ENCODE results near the gene FGF18. TPM values are rescaled to one million over a fixed set of nuclear protein-coding genes. Genes with fewer than 3 reads are reported as not detected.

FGF18 gene
- total and polyA plus RNA-seq, 2 donors (not counting 3 experiments of a cell fraction or from before 2014, with no cell fraction given): 0.04 to 0.27 TPM

DNA sequence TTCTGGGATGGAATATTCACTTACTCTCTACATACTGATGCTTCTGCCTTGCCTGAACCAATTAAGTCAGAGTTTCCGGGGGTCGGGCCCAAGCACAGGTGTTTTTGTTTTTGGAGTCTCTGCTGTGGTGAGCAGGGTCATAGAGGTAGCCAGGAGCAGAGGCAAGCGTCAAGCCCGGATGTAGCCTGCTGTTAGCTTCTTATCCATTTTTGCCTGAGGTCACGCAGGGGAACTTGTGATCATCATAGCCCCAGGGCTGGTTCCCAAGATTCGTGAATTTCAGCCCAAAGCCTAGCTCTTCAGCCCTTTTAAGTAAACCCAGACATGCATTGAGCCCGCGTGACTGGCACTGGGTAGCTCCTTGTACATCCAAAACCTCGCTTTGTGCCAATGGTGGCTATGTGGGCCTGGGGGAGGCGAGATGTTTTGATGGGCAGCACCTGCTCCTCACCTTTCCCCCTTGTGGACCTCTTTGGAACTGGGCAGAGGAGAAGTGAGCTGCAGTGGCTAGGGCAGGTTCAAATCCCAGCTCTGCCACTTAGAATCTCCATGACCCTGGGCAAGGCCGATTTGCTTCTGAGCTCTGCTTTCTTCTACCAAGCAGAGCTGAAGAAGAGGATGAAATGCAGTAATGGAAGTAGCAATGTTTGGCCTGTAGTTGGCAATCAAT lies 33.7 kb downstream of the FGF18 start:
- no peak overlapping the region for H3K27ac ChIP-seq (ENCODE audit: insufficient read depth, low read depth, low read length)
- BruUV-seq (replicated peaks): no TSS peak

DNA sequence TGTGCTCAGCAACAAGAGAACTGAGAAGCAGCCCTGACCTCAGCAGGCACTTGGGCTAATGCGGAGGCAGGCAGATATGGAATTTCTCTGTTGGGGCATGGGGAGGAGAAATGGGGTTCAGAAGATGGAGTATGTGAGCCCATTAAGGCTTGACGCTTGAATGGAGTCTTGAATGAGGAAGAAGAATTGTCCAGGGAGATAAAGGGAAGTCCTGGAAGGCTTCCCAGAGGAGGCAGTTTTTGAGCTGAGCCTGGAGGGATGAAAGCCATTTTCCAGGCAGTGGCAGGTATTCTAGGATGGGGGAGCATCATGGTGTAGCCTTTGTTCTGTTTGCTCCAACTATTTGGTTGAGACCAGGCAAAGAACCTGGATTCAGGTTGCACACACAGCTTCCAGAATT lies 34.5 kb downstream of the FGF18 start:
- intact Hi-C loops (cut with micrococcal nuclease): no loop called here

More for the DNA sequence above, 33.7 kb downstream of the FGF18 start:
- H3K9me1 ChIP-seq (replicated peaks; ENCODE audit: control insufficient read depth, extremely low read depth, insufficient read depth, low read length): no peaks in the 10 kb centered on the region
- H3K79me2 ChIP-seq (ENCODE audit: control insufficient read depth, insufficient read depth, low read length): no peaks in the 10 kb centered on the region
- FAIRE-seq (no peak), DNase-seq (ENCODE audit: low read depth, low spot score) (no peak)
- no peak overlapping the region for H3K4me3 ChIP-seq (replicated peaks in 1 of 3; ENCODE audit: insufficient read depth in 1 of 3, low read depth in 1 of 3, low read length in 3 of 3)
- dilution Hi-C loops (cut with MboI; ENCODE audit: extremely low pct_ligation_motif_present, low sequenced_read_pairs): no loop called here
- H3K9me3 ChIP-seq (replicated peaks; ENCODE audit: control insufficient read depth, insufficient read depth, low read length): no peaks in the 10 kb centered on the region
- H3K36me3 ChIP-seq (ENCODE audit: control insufficient read depth in 2 of 2, extremely low read depth in 1 of 2, insufficient read depth in 2 of 2, low read length in 2 of 2): no peaks in the 10 kb centered on the region
- H3K27me3 ChIP-seq (ENCODE audit: control insufficient read depth in 2 of 2, insufficient read depth in 2 of 2, low read length in 2 of 2): peaks cover 0 to 2% of the 10 kb centered on the region in 2 experiments
- no peak for TF ChIP-seq MYC (IDR thresholded peaks at IDR 0.05; ENCODE audit: low read depth, low read length)
- peaks cover 15% of the 10 kb centered on the region for H3K4me1 ChIP-seq (ENCODE audit: control insufficient read depth, extremely low read depth, insufficient read depth, low read length)
- CTCF ChIA-PET: interaction anchor here (0.6 to 1.8 kb wide), 7 partner anchors 10 to 143 kb away, joined by 3 to 7 read pairs (median 3); partner anchors contain the start of gene FGF18
- H4K20me1 ChIP-seq (replicated peaks; ENCODE audit: control insufficient read depth, extremely low read depth, insufficient read depth, low read length): no peaks in the 10 kb centered on the region
- no peak overlapping the region for H2AFZ ChIP-seq (ENCODE audit: low read depth, low read length)
- H3K4me2 ChIP-seq (ENCODE audit: insufficient read depth, low read length): no peak overlapping the region
- intact Hi-C loops (cut with micrococcal nuclease): no loop called here
- H3K9ac ChIP-seq (replicated peaks; ENCODE audit: extremely low read depth, insufficient read depth, low read length): no peak overlapping the region
- POLR2A ChIA-PET: no interaction called here

More for the DNA sequence above, 34.5 kb downstream of the FGF18 start:
- no peak for DNase-seq (ENCODE audit: low read depth, low spot score)
- H3K9me3 ChIP-seq (replicated peaks; ENCODE audit: control insufficient read depth, insufficient read depth, low read length): no peaks in the 10 kb centered on the region
- H3K9ac ChIP-seq (replicated peaks; ENCODE audit: extremely low read depth, insufficient read depth, low read length): no peak overlapping the region
- H3K27ac ChIP-seq (ENCODE audit: insufficient read depth, low read depth, low read length): no peak overlapping the region
- FAIRE-seq: no peak
- no peaks in the 10 kb centered on the region for H3K36me3 ChIP-seq (ENCODE audit: control insufficient read depth in 2 of 2, extremely low read depth in 1 of 2, insufficient read depth in 2 of 2, low read length in 2 of 2)
- POLR2A ChIA-PET: no interaction called here
- dilution Hi-C loops (cut with MboI; ENCODE audit: extremely low pct_ligation_motif_present, low sequenced_read_pairs): no loop called here
- no peaks in the 10 kb centered on the region for H3K79me2 ChIP-seq (ENCODE audit: control insufficient read depth, insufficient read depth, low read length)
- H3K9me1 ChIP-seq (replicated peaks; ENCODE audit: control insufficient read depth, extremely low read depth, insufficient read depth, low read length): no peaks in the 10 kb centered on the region
- no peak overlapping the region for H3K4me2 ChIP-seq (ENCODE audit: insufficient read depth, low read length)
- peaks cover 0 to 2% of the 10 kb centered on the region in 2 experiments for H3K27me3 ChIP-seq (ENCODE audit: control insufficient read depth in 2 of 2, insufficient read depth in 2 of 2, low read length in 2 of 2)
- H2AFZ ChIP-seq (ENCODE audit: low read depth, low read length): no peak overlapping the region
- CTCF ChIA-PET: interaction anchor here (0.7 to 1.8 kb wide), 7 partner anchors 10 to 48 kb away, joined by 3 to 7 read pairs (median 3); partner anchors contain the start of gene FGF18
- no TSS peak for BruUV-seq (replicated peaks)
- no peak for TF ChIP-seq POLR2A (IDR thresholded peaks at IDR 0.05; ENCODE audit: low read depth, low read length)
- no peak for TF ChIP-seq GATA2 (IDR thresholded peaks at IDR 0.05; ENCODE audit: insufficient read depth, insufficient read length, low read depth, low read length)
- TF ChIP-seq POLR2AphosphoS5 (IDR thresholded peaks at IDR 0.05; ENCODE audit: insufficient read depth, low read depth, low read length): no peak
- no peak for TF ChIP-seq EZH2 (IDR thresholded peaks at IDR 0.05; ENCODE audit: borderline replicate concordance, low read depth, low read length, severe bottlenecking)
- no peak for TF ChIP-seq MYC (IDR thresholded peaks at IDR 0.05; ENCODE audit: low read depth, low read length)
- TF ChIP-seq, protein P1, sequence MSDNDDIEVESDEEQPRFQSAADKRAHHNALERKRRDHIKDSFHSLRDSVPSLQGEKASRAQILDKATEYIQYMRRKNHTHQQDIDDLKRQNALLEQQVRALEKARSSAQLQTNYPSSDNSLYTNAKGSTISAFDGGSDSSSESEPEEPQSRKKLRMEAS (IDR thresholded peaks at IDR 0.05; ENCODE audit: insufficient read depth, insufficient read length): no peak
- TF ChIP-seq, protein P2, sequence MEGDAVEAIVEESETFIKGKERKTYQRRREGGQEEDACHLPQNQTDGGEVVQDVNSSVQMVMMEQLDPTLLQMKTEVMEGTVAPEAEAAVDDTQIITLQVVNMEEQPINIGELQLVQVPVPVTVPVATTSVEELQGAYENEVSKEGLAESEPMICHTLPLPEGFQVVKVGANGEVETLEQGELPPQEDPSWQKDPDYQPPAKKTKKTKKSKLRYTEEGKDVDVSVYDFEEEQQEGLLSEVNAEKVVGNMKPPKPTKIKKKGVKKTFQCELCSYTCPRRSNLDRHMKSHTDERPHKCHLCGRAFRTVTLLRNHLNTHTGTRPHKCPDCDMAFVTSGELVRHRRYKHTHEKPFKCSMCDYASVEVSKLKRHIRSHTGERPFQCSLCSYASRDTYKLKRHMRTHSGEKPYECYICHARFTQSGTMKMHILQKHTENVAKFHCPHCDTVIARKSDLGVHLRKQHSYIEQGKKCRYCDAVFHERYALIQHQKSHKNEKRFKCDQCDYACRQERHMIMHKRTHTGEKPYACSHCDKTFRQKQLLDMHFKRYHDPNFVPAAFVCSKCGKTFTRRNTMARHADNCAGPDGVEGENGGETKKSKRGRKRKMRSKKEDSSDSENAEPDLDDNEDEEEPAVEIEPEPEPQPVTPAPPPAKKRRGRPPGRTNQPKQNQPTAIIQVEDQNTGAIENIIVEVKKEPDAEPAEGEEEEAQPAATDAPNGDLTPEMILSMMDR (IDR thresholded peaks at IDR 0.05; ENCODE audit: extremely low read depth in 1 of 2, insufficient read depth in 1 of 2, low read depth in 1 of 2, low read length in 2 of 2): no peak
- no peak for TF ChIP-seq FOS (IDR thresholded peaks at IDR 0.05; ENCODE audit: borderline replicate concordance, insufficient read depth, low read length)
- peaks cover 15% of the 10 kb centered on the region for H3K4me1 ChIP-seq (ENCODE audit: control insufficient read depth, extremely low read depth, insufficient read depth, low read length)
- no peak overlapping the region for H3K4me3 ChIP-seq (replicated peaks in 1 of 3; ENCODE audit: insufficient read depth in 1 of 3, low read depth in 1 of 3, low read length in 3 of 3)
- no peaks in the 10 kb centered on the region for H4K20me1 ChIP-seq (replicated peaks; ENCODE audit: control insufficient read depth, extremely low read depth, insufficient read depth, low read length)

Data from endothelial cell of umbilical vein (primary cell).